PFSK-1 (cell line): ENCODE measurements around the gene VTI1A.

ENCODE experiments used
- FOXP2 ChIP-seq: optimal IDR thresholded peaks from 2 replicates; pipeline ENCODE3; 2011; ENCODE audit warnings: borderline replicate concordance, control low read depth, inconsistent platforms; ENCODE audit not compliant: insufficient read depth; ENCODE audit errors: extremely low read length, extremely low read depth
- POLR2AphosphoS5 ChIP-seq: IDR thresholded peaks from 2 replicates; pipeline ENCODE4 v1.6.1; 2012; ENCODE audit warnings: low read depth, mild to moderate bottlenecking, control low read depth, low read length, moderate library complexity
- SIN3A ChIP-seq: IDR thresholded peaks from 2 replicates; pipeline ENCODE4 v1.6.1; 2012; ENCODE audit warnings: mild to moderate bottlenecking, low read length, moderate library complexity, borderline replicate concordance; ENCODE audit not compliant: insufficient read depth
- TAF1 ChIP-seq: IDR thresholded peaks from 2 replicates; pipeline ENCODE4 v1.6.1; 2012; ENCODE audit warnings: low read length, control low read depth, borderline replicate concordance; ENCODE audit not compliant: insufficient read depth
- TF ChIP-seq, protein P1 (sequence below), 2 experiments: IDR thresholded peaks; 2 replicates each; pipeline versions ENCODE4 v1.6.1 to v1.8.0; 2011 to 2012; ENCODE audit warnings: low read depth in 2 of 2, low read length in 2 of 2, control low read depth in 1 of 2, inconsistent platforms in 1 of 2, mild to moderate bottlenecking in 1 of 2, moderate library complexity in 1 of 2; ENCODE audit not compliant: insufficient read depth in 1 of 2

DNA sequence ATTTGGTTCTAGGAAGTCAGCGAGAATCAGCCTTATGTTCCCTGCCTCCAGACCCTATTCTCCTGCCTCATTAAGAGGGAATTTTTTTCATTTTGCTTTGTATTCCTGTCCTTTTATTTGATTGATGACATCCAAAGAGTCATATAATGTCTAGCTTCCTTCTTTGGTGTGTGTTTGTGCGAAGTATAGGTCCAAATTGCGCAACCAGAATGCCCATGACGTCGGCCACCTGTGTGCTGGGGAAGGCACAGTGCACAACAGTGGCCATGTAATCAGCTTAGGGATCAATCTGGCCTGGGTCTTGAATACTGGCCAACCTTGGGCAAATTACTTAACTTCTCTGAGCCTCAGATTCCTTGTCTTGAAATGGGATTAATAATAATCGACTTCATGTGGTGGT, 206.2 kb downstream of the VTI1A start:
- TF ChIP-seq POLR2AphosphoS5 (no peak), TAF1 (no peak), SIN3A (no peak), FOXP2 (no peak)
- TF ChIP-seq, protein P1, sequence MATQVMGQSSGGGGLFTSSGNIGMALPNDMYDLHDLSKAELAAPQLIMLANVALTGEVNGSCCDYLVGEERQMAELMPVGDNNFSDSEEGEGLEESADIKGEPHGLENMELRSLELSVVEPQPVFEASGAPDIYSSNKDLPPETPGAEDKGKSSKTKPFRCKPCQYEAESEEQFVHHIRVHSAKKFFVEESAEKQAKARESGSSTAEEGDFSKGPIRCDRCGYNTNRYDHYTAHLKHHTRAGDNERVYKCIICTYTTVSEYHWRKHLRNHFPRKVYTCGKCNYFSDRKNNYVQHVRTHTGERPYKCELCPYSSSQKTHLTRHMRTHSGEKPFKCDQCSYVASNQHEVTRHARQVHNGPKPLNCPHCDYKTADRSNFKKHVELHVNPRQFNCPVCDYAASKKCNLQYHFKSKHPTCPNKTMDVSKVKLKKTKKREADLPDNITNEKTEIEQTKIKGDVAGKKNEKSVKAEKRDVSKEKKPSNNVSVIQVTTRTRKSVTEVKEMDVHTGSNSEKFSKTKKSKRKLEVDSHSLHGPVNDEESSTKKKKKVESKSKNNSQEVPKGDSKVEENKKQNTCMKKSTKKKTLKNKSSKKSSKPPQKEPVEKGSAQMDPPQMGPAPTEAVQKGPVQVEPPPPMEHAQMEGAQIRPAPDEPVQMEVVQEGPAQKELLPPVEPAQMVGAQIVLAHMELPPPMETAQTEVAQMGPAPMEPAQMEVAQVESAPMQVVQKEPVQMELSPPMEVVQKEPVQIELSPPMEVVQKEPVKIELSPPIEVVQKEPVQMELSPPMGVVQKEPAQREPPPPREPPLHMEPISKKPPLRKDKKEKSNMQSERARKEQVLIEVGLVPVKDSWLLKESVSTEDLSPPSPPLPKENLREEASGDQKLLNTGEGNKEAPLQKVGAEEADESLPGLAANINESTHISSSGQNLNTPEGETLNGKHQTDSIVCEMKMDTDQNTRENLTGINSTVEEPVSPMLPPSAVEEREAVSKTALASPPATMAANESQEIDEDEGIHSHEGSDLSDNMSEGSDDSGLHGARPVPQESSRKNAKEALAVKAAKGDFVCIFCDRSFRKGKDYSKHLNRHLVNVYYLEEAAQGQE (IDR thresholded peaks at IDR 0.05; ENCODE audit: insufficient read depth in 1 of 2, low read depth in 2 of 2, low read length in 2 of 2) = no peak
